Measurements from ENCODE around the gene PVR.
"Not testable (repeated sequence)": the region's sequence is repeated elsewhere in the genome, so short reads cannot be mapped to it uniquely, and the experiment has no call there.

The PVR gene

DNA sequence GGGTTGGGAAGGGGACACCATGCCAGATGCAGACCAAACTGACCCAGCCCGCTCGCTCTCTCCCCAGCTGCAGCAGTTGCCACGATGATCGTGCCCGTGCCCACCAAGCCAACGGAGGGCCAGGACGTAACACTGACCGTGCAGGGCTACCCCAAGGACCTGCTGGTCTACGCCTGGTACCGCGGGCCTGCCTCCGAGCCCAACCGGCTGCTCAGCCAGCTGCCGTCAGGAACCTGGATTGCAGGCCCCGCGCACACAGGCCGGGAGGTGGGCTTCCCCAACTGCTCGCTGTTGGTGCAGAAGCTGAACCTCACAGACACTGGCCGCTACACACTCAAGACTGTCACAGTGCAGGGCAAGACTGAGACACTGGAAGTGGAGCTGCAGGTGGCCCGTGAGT, 64.1 kb downstream of the PVR start:
- Histone ChIP-seq H3K4me3 (ENCODE audit: low read length) (no peak overlapping the region), H3K4me2 (ENCODE audit: low read length) (no peak overlapping the region), H3K9me3 (ENCODE audit: insufficient read depth, low read length) (no peaks in the 10 kb centered on the region), H3K27ac (ENCODE audit: low read length) (no peak overlapping the region), H4K20me1 (ENCODE audit: insufficient read depth, low read length) (no peaks in the 10 kb centered on the region), H3K79me2 (ENCODE audit: low read length) (no peaks in the 10 kb centered on the region), H3K9ac (ENCODE audit: low read length) (no peak overlapping the region), H2AFZ (ENCODE audit: low read depth, low read length) (no peak overlapping the region), H3K27me3 (ENCODE audit: low read depth, low read length) (peaks cover 5% of the 10 kb centered on the region), H3K4me1 (ENCODE audit: low read length) (no peaks in the 10 kb centered on the region), H3K36me3 (replicated peaks; ENCODE audit: low read depth, low read length) (no peaks in the 10 kb centered on the region)
- no peak for TF ChIP-seq EZH2phosphoT487 (IDR thresholded peaks at IDR 0.05; ENCODE audit: low read depth)
- TF ChIP-seq, protein P1, sequence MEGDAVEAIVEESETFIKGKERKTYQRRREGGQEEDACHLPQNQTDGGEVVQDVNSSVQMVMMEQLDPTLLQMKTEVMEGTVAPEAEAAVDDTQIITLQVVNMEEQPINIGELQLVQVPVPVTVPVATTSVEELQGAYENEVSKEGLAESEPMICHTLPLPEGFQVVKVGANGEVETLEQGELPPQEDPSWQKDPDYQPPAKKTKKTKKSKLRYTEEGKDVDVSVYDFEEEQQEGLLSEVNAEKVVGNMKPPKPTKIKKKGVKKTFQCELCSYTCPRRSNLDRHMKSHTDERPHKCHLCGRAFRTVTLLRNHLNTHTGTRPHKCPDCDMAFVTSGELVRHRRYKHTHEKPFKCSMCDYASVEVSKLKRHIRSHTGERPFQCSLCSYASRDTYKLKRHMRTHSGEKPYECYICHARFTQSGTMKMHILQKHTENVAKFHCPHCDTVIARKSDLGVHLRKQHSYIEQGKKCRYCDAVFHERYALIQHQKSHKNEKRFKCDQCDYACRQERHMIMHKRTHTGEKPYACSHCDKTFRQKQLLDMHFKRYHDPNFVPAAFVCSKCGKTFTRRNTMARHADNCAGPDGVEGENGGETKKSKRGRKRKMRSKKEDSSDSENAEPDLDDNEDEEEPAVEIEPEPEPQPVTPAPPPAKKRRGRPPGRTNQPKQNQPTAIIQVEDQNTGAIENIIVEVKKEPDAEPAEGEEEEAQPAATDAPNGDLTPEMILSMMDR (IDR thresholded peaks at IDR 0.05; ENCODE audit: low read depth, low read length): no peak

DNA sequence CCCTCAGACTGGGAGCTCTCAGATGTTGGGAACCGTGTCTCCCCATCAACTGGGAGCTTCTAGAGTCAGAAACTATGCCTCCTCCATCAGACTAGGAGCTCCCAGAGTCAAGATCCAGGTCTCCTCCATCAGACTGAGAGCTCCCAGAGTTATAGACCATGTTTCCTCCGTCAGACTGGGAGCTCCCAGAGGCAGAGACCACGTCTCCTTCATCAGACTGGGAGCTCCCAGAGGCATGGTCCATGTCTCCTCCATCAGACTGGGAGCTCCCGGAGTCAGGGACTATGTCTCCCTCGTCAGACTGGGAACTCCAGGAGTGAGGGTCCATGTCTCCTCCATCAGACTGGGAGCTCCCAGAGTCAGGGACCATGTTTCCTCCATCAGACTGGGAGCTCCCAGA, 65.2 kb downstream of the PVR start:
- H3K36me3 ChIP-seq (replicated peaks; ENCODE audit: low read depth, low read length): no peaks in the 10 kb centered on the region
- H3K79me2 ChIP-seq (ENCODE audit: low read length): no peaks in the 10 kb centered on the region
- TF ChIP-seq, protein P1 (IDR thresholded peaks at IDR 0.05; ENCODE audit: low read depth, low read length): no peak
- TF ChIP-seq EZH2phosphoT487 (IDR thresholded peaks at IDR 0.05; ENCODE audit: low read depth): no peak
- peaks cover 5% of the 10 kb centered on the region for H3K27me3 ChIP-seq (ENCODE audit: low read depth, low read length)
- no peaks in the 10 kb centered on the region for H3K4me1 ChIP-seq (ENCODE audit: low read length)
- no peaks in the 10 kb centered on the region for H3K9me3 ChIP-seq (ENCODE audit: insufficient read depth, low read length)
- no peak overlapping the region for H2AFZ ChIP-seq (ENCODE audit: low read depth, low read length)
- H3K4me3 ChIP-seq (ENCODE audit: low read length): no peak overlapping the region
- H3K4me2 ChIP-seq (ENCODE audit: low read length): no peak overlapping the region
- no peak overlapping the region for H3K9ac ChIP-seq (ENCODE audit: low read length)
- H3K27ac ChIP-seq (ENCODE audit: low read length): no peak overlapping the region
- no peaks in the 10 kb centered on the region for H4K20me1 ChIP-seq (ENCODE audit: insufficient read depth, low read length)

DNA sequence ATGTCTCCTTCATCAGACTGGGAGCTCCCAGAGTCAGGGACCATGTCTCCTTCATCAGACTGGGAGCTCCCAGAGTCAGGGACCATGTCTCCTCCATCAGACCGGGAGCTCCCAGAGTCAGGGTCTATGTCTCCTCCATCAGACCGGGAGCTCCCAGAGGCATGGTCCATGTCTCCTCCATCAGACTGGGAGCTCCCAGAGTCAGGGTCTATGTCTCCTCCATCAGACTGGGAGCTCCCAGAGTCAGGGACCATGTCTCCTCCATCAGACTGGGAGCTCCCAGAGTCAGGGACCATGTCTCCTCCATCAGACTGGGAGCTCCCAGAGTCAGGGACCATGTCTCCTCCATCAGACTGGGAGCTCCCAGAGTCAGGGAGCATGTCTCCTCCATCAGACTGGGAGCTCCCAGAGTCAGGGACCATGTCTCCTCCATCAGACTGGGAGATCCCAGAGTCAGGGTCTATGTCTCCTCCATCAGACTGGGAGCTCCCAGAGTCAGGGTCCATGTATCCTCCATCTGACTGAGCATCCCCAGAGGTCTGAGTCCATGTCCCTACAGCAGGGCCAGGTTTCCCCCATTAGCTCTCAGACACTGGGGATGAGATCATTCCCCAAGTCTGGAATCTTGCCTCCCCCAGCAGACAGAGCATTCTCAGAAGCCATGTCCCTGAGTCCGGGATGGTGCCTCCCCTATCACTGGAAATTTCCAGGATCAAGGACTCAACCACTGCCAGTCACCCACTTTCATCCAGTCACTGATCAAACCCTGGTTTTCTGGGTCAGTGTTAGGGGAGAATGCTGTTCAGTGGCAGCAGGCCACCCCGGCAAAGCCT, 65.9 kb downstream of the PVR start:
- H3K79me2 ChIP-seq (ENCODE audit: low read length): not testable (repeated sequence)

DNA sequence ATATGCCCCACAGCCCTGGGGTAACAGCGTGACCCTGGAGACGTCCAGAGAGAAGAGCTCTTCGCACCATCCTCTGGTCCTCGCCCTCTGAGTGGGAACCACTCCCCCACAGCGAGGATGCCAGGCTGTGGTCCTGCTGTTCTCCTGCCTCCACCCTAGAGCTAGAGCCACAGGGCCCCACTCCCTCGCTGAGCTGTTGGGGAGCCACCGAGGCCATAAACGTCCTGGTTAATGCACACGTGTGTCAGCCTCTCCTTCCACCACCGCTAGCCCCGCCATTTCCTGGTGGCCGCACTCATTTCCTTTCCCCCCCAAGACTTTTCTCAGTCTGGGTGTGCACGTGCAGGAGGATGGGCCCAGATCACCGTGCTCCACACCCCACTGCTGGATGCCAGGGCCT, 66.8 kb downstream of the PVR start:
- Histone ChIP-seq H3K27me3 (ENCODE audit: low read depth, low read length) (peaks cover 11% of the 10 kb centered on the region), H3K4me1 (ENCODE audit: low read length) (no peaks in the 10 kb centered on the region), H3K4me2 (ENCODE audit: low read length) (no peak overlapping the region), H4K20me1 (ENCODE audit: insufficient read depth, low read length) (no peaks in the 10 kb centered on the region), H3K9me3 (ENCODE audit: insufficient read depth, low read length) (peaks cover 4% of the 10 kb centered on the region; the same call in 1 of the 2 replicates), H3K9ac (ENCODE audit: low read length) (no peak overlapping the region), H3K4me3 (ENCODE audit: low read length) (no peak overlapping the region), H2AFZ (ENCODE audit: low read depth, low read length) (no peak overlapping the region), H3K79me2 (ENCODE audit: low read length) (no peaks in the 10 kb centered on the region), H3K36me3 (replicated peaks; ENCODE audit: low read depth, low read length) (no peaks in the 10 kb centered on the region), H3K27ac (ENCODE audit: low read length) (no peak overlapping the region)
- no peak for TF ChIP-seq EZH2phosphoT487 (IDR thresholded peaks at IDR 0.05; ENCODE audit: low read depth)
- TF ChIP-seq, protein P1 (IDR thresholded peaks at IDR 0.05; ENCODE audit: low read depth, low read length): no peak

More for the DNA sequence above, 65.9 kb downstream of the PVR start:
- H3K9ac ChIP-seq (ENCODE audit: low read length); H2AFZ ChIP-seq (ENCODE audit: low read depth, low read length); H3K36me3 ChIP-seq (replicated peaks; ENCODE audit: low read depth, low read length); H3K4me3 ChIP-seq (ENCODE audit: low read length); H3K27me3 ChIP-seq (ENCODE audit: low read depth, low read length); H3K27ac ChIP-seq (ENCODE audit: low read length); H4K20me1 ChIP-seq (ENCODE audit: insufficient read depth, low read length); H3K9me3 ChIP-seq (ENCODE audit: insufficient read depth, low read length); H3K4me1 ChIP-seq (ENCODE audit: low read length); H3K4me2 ChIP-seq (ENCODE audit: low read length): not testable (repeated sequence)
